Vagina (tissue), 2 donors: Measurements from ENCODE around the gene CHI3L1.

Experiments used
- POLR2A ChIP-seq, 2 donors: fragments of 450-650 bp; IDR thresholded peaks; one replicate each; pipeline ENCODE4 v1.6.1; 2017; ENCODE audit warnings: antibody characterized with exemption in 2 of 2, mild to moderate bottlenecking in 2 of 2, moderate library complexity in 2 of 2
- TF ChIP-seq, protein P1 (sequence below), 3 experiments: fragments of 450-650 bp in 2 of 3; fragments of 200-600 bp in 1 of 3; sonication (generic) in 1 of 3; IDR thresholded peaks; one replicate each; pipeline ENCODE4 v1.5.1; 2017 to 2019; ENCODE audit warnings: antibody characterized with exemption in 3 of 3, mild to moderate bottlenecking in 2 of 3, moderate library complexity in 2 of 3

DNA sequence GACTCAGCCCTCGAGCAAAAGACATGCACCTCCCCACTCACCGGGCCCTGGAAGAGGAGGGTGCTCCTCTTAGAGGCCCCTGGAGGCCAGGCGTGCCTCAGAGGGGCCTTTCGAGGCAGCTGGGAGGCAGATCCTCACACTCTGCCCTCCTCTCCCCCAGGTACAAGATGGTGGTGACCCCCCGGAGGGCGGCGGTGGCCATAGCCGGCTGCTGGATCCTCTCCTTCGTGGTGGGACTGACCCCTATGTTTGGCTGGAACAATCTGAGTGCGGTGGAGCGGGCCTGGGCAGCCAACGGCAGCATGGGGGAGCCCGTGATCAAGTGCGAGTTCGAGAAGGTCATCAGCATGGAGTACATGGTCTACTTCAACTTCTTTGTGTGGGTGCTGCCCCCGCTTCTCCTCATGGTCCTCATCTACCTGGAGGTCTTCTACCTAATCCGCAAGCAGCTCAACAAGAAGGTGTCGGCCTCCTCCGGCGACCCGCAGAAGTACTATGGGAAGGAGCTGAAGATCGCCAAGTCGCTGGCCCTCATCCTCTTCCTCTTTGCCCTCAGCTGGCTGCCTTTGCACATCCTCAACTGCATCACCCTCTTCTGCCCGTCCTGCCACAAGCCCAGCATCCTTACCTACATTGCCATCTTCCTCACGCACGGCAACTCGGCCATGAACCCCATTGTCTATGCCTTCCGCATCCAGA, 21.3 kb downstream of the CHI3L1 start:
- TF ChIP-seq, protein P1, sequence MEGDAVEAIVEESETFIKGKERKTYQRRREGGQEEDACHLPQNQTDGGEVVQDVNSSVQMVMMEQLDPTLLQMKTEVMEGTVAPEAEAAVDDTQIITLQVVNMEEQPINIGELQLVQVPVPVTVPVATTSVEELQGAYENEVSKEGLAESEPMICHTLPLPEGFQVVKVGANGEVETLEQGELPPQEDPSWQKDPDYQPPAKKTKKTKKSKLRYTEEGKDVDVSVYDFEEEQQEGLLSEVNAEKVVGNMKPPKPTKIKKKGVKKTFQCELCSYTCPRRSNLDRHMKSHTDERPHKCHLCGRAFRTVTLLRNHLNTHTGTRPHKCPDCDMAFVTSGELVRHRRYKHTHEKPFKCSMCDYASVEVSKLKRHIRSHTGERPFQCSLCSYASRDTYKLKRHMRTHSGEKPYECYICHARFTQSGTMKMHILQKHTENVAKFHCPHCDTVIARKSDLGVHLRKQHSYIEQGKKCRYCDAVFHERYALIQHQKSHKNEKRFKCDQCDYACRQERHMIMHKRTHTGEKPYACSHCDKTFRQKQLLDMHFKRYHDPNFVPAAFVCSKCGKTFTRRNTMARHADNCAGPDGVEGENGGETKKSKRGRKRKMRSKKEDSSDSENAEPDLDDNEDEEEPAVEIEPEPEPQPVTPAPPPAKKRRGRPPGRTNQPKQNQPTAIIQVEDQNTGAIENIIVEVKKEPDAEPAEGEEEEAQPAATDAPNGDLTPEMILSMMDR (IDR thresholded peaks at IDR 0.05): no peak
- no peak for TF ChIP-seq POLR2A (IDR thresholded peaks at IDR 0.05)
